Epithelial cell of esophagus (primary cell): ENCODE data around the gene TIAM2.
A peak's percentile ranks its signal among the peaks of the same experiment; 100 is the strongest.
"Not testable (repeated sequence)": the region's sequence is repeated elsewhere in the genome, so short reads cannot be mapped to it uniquely, and the experiment has no call there.

Source experiments
- DNase-seq: peaks from one replicate; pipeline ENCODE4 v3.0.0; 2010; ENCODE audit warnings: low read depth
- H3K4me3 ChIP-seq: 2 replicates; pipeline ENCODE4 v1.5.1; 2011; ENCODE audit warnings: mild to moderate bottlenecking, low read length, control low read depth
- CTCF ChIP-seq: IDR thresholded peaks from 2 replicates; pipeline ENCODE4 v1.5.1; 2011; ENCODE audit warnings: low read depth, mild to moderate bottlenecking, low read length, control low read depth, inconsistent platforms; ENCODE audit not compliant: insufficient read depth; ENCODE audit errors: missing control alignments

TIAM2 gene

GRCh38 chr6:154958469-154958868, 36.6 kb upstream of the TIAM2 start:
- TF ChIP-seq CTCF: no peak
- DNase-seq: no peak

GRCh38 chr6:154960299-154960843, 34.7 kb upstream of the TIAM2 start:
- H3K4me3 ChIP-seq: no peak overlapping the region
- TF ChIP-seq CTCF: no peak
- no peak for DNase-seq

More at GRCh38 chr6:154958469-154958868, 36.6 kb upstream of the TIAM2 start:
- H3K4me3 ChIP-seq: no peak overlapping the region

GRCh38 chr6:154960854-154961530, 34.1 kb upstream of the TIAM2 start:
- no peak for DNase-seq
- no peak overlapping the region for H3K4me3 ChIP-seq
- no peak for TF ChIP-seq CTCF

GRCh38 chr6:154962753-154963152, 32.4 kb upstream of the TIAM2 start:
- TF ChIP-seq CTCF: no peak
- H3K4me3 ChIP-seq: no peak overlapping the region
- DNase-seq: peak; percentile 73

- not testable (repeated sequence) for H3K4me3 ChIP-seq, DNase-seq
These were observed 28.9 kb upstream of the TIAM2 start for GRCh38 chr6:154966065-154966770.

- peak; percentile 8 for TF ChIP-seq CTCF
- DNase-seq: peak; percentile 68
- no peak overlapping the region for H3K4me3 ChIP-seq
These were observed 25.3 kb upstream of the TIAM2 start for GRCh38 chr6:154969796-154970195.

- H3K4me3 ChIP-seq: no peak overlapping the region
- TF ChIP-seq CTCF: no peak
- no peak for DNase-seq
These were observed 20.5 kb upstream of the TIAM2 start for GRCh38 chr6:154974485-154975149.
